Panc1 (cell line): ENCODE results near the gene TACR1. TPM values are rescaled to one million over a fixed set of nuclear protein-coding genes. Genes with fewer than 3 reads are reported as not detected.

Source experiments
- ATAC-seq: fragments of 200-7000 bp; cut with Tn5 transposase; 2 replicates; pipeline ENCODE4 v1.9.1; 2020; ENCODE audit warnings: mild to moderate bottlenecking, moderate library complexity
- BruUV-seq: library from RNA; stranded (reverse); fragments of 400-500 nt; replicated peaks from 2 replicates; lab custom pipeline; 2021; lab: Mats Ljungman, UMichigan
- CTCF ChIA-PET: fragments of 300-600 bp; sonication (Branson Sonifier 250); formaldehyde crosslinking; loops from one replicate; lab custom pipeline; 2022; ENCODE audit warnings: antibody characterized with exemption; lab: Charles Lee
- POLR2A ChIA-PET: fragments of 300-600 bp; sonication (Branson Sonifier 250); formaldehyde crosslinking; loops from one replicate; lab custom pipeline; 2022; ENCODE audit warnings: antibody characterized with exemption; lab: Charles Lee
- DNase-seq: peaks from one replicate; pipeline ENCODE4 v3.0.0-alpha.2; 2010; ENCODE audit warnings: low read depth, low spot score
- H3K27ac ChIP-seq: 2 replicates; pipeline ENCODE4 v1.5.1; 2011; ENCODE audit warnings: mild to moderate bottlenecking, low read length, inconsistent platforms
- H3K27me3 ChIP-seq: fragments of 200-500 bp; sonication (Bioruptor generic); 2 replicates; pipeline ENCODE4 v1.6.0; 2014; ENCODE audit warnings: low read length, inconsistent platforms; ENCODE audit not compliant: control insufficient read depth, insufficient read depth
- H3K36me3 ChIP-seq: fragments of 200-500 bp; sonication (Bioruptor generic); 2 replicates; pipeline ENCODE4 v1.5.1; 2014; ENCODE audit warnings: inconsistent platforms, mild to moderate bottlenecking, low read length, moderate library complexity; ENCODE audit not compliant: control insufficient read depth, insufficient read depth
- H3K4me1 ChIP-seq: 2 replicates; pipeline ENCODE4 v1.5.1; 2011; ENCODE audit warnings: inconsistent platforms, mild to moderate bottlenecking, low read length, moderate library complexity; ENCODE audit not compliant: control insufficient read depth, insufficient read depth
- H3K4me3 ChIP-seq, 2 experiments: 2 replicates each; pipeline ENCODE4 v1.5.1; 2011 to 2012; ENCODE audit warnings: low read depth in 2 of 2, low read length in 2 of 2, mild to moderate bottlenecking in 2 of 2, inconsistent platforms in 1 of 2, moderate library complexity in 1 of 2
- H3K9me3 ChIP-seq: fragments of 200-500 bp; sonication (Bioruptor generic); 2 replicates; pipeline ENCODE4 v1.5.1; 2014; ENCODE audit warnings: low read depth, mild to moderate bottlenecking, inconsistent platforms, low read length, moderate library complexity; ENCODE audit not compliant: control insufficient read depth, insufficient read depth
- CTCF ChIP-seq: fragments of 450-650 bp; IDR thresholded peaks from 2 replicates; pipeline ENCODE4 v1.5.1; 2017; ENCODE audit warnings: mild to moderate bottlenecking
- POLR2AphosphoS5 ChIP-seq: IDR thresholded peaks from 2 replicates; pipeline ENCODE4 v1.6.1; 2012; ENCODE audit warnings: mild to moderate bottlenecking, low read depth, low read length, moderate library complexity
- SIN3A ChIP-seq: IDR thresholded peaks from 2 replicates; pipeline ENCODE4 v1.6.1; 2012; ENCODE audit warnings: low read depth, mild to moderate bottlenecking, low read length, moderate library complexity, borderline replicate concordance; ENCODE audit not compliant: insufficient read depth
- TCF7L2 ChIP-seq: IDR thresholded peaks from 2 replicates; pipeline ENCODE4 v1.6.1; 2011; ENCODE audit warnings: mild to moderate bottlenecking, low read depth, low read length, inconsistent platforms
- in situ Hi-C: cut with HindIII; loops from 2 replicates; pipeline ENCODE4 v1.10.0; 2016; ENCODE audit warnings: low sequenced_read_pairs, low pct_unique_long_range_greater_than_20kb
- intact Hi-C: fragments of 100-400 bp; cut with micrococcal nuclease; formaldehyde crosslinking; loops from one replicate; pipeline ENCODE4 v1.10.0; 2022; ENCODE audit not compliant: unreplicated experiment
- total RNA-seq: library from RNA; stranded (reverse); gene quantifications from one replicate; pipeline ENCODE4 v1.2.1, GENCODE V29; 2021; ENCODE audit not compliant: unreplicated experiment
- TF ChIP-seq, protein P1 (sequence below), 2 experiments: IDR thresholded peaks; 2 replicates each; pipeline ENCODE4 v1.6.1; 2011 to 2012; ENCODE audit warnings: low read depth in 2 of 2, control low read depth in 1 of 2, low read length in 1 of 2, mild to moderate bottlenecking in 1 of 2, moderate library complexity in 1 of 2; ENCODE audit not compliant: insufficient read depth in 1 of 2

TACR1 gene
- total RNA-seq, 1 experiment from 2014 or later, result not detected

GRCh38 chr2:75021672-75022071, 177.6 kb downstream of the TACR1 start:
- Histone ChIP-seq H3K4me3 (no peak overlapping the region), H3K4me1 (no peaks in the 10 kb centered on the region), H3K27me3 (no peaks in the 10 kb centered on the region), H3K9me3 (no peaks in the 10 kb centered on the region), H3K27ac (no peak overlapping the region), H3K36me3 (no peaks in the 10 kb centered on the region)
- ChIA-PET POLR2A (no interaction called here), CTCF (no interaction called here)
- intact Hi-C loops (no loop called here), in situ Hi-C loops (no loop called here)
- TF ChIP-seq, protein P1, sequence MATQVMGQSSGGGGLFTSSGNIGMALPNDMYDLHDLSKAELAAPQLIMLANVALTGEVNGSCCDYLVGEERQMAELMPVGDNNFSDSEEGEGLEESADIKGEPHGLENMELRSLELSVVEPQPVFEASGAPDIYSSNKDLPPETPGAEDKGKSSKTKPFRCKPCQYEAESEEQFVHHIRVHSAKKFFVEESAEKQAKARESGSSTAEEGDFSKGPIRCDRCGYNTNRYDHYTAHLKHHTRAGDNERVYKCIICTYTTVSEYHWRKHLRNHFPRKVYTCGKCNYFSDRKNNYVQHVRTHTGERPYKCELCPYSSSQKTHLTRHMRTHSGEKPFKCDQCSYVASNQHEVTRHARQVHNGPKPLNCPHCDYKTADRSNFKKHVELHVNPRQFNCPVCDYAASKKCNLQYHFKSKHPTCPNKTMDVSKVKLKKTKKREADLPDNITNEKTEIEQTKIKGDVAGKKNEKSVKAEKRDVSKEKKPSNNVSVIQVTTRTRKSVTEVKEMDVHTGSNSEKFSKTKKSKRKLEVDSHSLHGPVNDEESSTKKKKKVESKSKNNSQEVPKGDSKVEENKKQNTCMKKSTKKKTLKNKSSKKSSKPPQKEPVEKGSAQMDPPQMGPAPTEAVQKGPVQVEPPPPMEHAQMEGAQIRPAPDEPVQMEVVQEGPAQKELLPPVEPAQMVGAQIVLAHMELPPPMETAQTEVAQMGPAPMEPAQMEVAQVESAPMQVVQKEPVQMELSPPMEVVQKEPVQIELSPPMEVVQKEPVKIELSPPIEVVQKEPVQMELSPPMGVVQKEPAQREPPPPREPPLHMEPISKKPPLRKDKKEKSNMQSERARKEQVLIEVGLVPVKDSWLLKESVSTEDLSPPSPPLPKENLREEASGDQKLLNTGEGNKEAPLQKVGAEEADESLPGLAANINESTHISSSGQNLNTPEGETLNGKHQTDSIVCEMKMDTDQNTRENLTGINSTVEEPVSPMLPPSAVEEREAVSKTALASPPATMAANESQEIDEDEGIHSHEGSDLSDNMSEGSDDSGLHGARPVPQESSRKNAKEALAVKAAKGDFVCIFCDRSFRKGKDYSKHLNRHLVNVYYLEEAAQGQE (IDR thresholded peaks at IDR 0.05; ENCODE audit: insufficient read depth in 1 of 2, low read depth in 2 of 2, low read length in 1 of 2), result no peak
- TF ChIP-seq CTCF (no peak), TCF7L2 (no peak), SIN3A (no peak), POLR2AphosphoS5 (no peak)
- ATAC-seq (no peak), DNase-seq (no peak)
- BruUV-seq, result no TSS peak

GRCh38 chr2:75020476-75020875, 178.8 kb downstream of the TACR1 start:
- intact Hi-C loops, result no loop called here
- no peaks in the 10 kb centered on the region for H3K4me1 ChIP-seq
- H3K9me3 ChIP-seq, result no peaks in the 10 kb centered on the region
- H3K27me3 ChIP-seq, result no peaks in the 10 kb centered on the region
- in situ Hi-C loops, result no loop called here
- no peak overlapping the region for H3K4me3 ChIP-seq
- no peaks in the 10 kb centered on the region for H3K36me3 ChIP-seq
- no peak for TF ChIP-seq SIN3A
- no peak for TF ChIP-seq POLR2AphosphoS5
- TF ChIP-seq TCF7L2, result no peak
- TF ChIP-seq, protein P1 (IDR thresholded peaks at IDR 0.05; ENCODE audit: insufficient read depth in 1 of 2, low read depth in 2 of 2, low read length in 1 of 2), result no peak
- TF ChIP-seq CTCF, result no peak
- no TSS peak for BruUV-seq
- POLR2A ChIA-PET, result interaction anchor here (0.5 to 0.6 kb wide), 2 partner anchors 344 to 1914 kb away, joined by 4 to 12 read pairs; no protein-coding TSS in a partner anchor
- ATAC-seq (no peak), DNase-seq (no peak)
- CTCF ChIA-PET, result no interaction called here
- H3K27ac ChIP-seq, result no peak overlapping the region
